IMR-90 (cell line): Measurements from ENCODE around the gene PPM1H. TPM values are rescaled to one million over a fixed set of nuclear protein-coding genes. Genes with fewer than 3 reads are reported as not detected.
A peak's percentile ranks its signal among the peaks of the same experiment; 100 is the strongest.

Experiments
- ATAC-seq: fragments of 200-7000 bp; cut with Tn5 transposase; 2 replicates; pipeline ENCODE4 v1.9.1; 2020; ENCODE audit warnings: low read depth, mild to moderate bottlenecking, moderate library complexity
- BruUV-seq: library from RNA; stranded (reverse); fragments of 400-500 nt; replicated peaks from 2 replicates; lab custom pipeline; 2021; lab: Mats Ljungman, UMichigan
- CTCF ChIA-PET: fragments of 300-600 bp; formaldehyde crosslinking; extraction: SDS; loops from one replicate; lab custom pipeline; 2021; ENCODE audit warnings: antibody characterized with exemption; lab: Yijun Ruan, JAX
- POLR2A ChIA-PET: fragments of 300-600 bp; sonication (Branson Sonifier 250); formaldehyde crosslinking; loops from one replicate; lab custom pipeline; 2022; ENCODE audit warnings: antibody characterized with exemption; ENCODE audit not compliant: unreplicated experiment; lab: Charles Lee
- DNase-seq: peaks from one replicate; pipeline ENCODE4 v3.0.0; 2013
- H2AFZ ChIP-seq: replicated peaks from 2 replicates; pipeline ENCODE3; 2013; ENCODE audit warnings: low read length, mild to moderate bottlenecking; ENCODE audit not compliant: poor library complexity
- H2AK5ac ChIP-seq: 2 replicates; pipeline ENCODE4 v1.6.1; 2013; ENCODE audit warnings: low read depth, low read length, inconsistent platforms
- H2AK9ac ChIP-seq: replicated peaks from 2 replicates; pipeline ENCODE3; 2013; ENCODE audit warnings: mild to moderate bottlenecking, low read depth, low read length, moderate library complexity; ENCODE audit not compliant: poor library complexity
- H2BK120ac ChIP-seq: 2 replicates; pipeline ENCODE4 v1.6.1; 2013; ENCODE audit warnings: low read depth, low read length, inconsistent platforms
- H2BK15ac ChIP-seq: 3 replicates; pipeline ENCODE4 v1.6.1; 2013; ENCODE audit warnings: low read depth, low read length, inconsistent platforms
- H2BK20ac ChIP-seq: 2 replicates; pipeline ENCODE4 v1.6.1; 2013; ENCODE audit warnings: low read depth, mild to moderate bottlenecking, inconsistent platforms, low read length, moderate library complexity
- H2BK5ac ChIP-seq: 2 replicates; pipeline ENCODE4 v1.6.1; 2013; ENCODE audit warnings: mild to moderate bottlenecking, low read depth, low read length, inconsistent platforms; ENCODE audit not compliant: poor library complexity, severe bottlenecking
- H3K14ac ChIP-seq: replicated peaks from 2 replicates; pipeline ENCODE4 v1.6.1; 2013; ENCODE audit warnings: low read depth, low read length, inconsistent platforms
- H3K18ac ChIP-seq: 2 replicates; pipeline ENCODE4 v1.6.1; 2013; ENCODE audit warnings: low read depth, low read length, control low read depth
- H3K23ac ChIP-seq: 2 replicates; pipeline ENCODE4 v1.6.1; 2013; ENCODE audit warnings: low read depth, low read length, inconsistent platforms
- H3K27ac ChIP-seq: 2 replicates; pipeline ENCODE4 v1.5.1; 2013; ENCODE audit warnings: mild to moderate bottlenecking, control low read depth, low read length; ENCODE audit not compliant: insufficient read depth
- H3K27me3 ChIP-seq: 2 replicates; pipeline ENCODE4 v1.6.1; 2013; ENCODE audit warnings: low read length; ENCODE audit not compliant: control insufficient read depth, insufficient read depth
- H3K36me3 ChIP-seq: 2 replicates; pipeline ENCODE4 v1.6.1; 2013; ENCODE audit warnings: low read length, mixed read lengths; ENCODE audit not compliant: control insufficient read depth, insufficient read depth
- H3K4ac ChIP-seq: 2 replicates; pipeline ENCODE4 v1.6.1; 2013; ENCODE audit warnings: low read depth, low read length, inconsistent platforms
- H3K4me1 ChIP-seq: 2 replicates; pipeline ENCODE4 v1.6.1; 2013; ENCODE audit warnings: low read length, mixed read lengths; ENCODE audit not compliant: control insufficient read depth, insufficient read depth
- H3K4me2 ChIP-seq: 2 replicates; pipeline ENCODE4 v1.6.1; 2013; ENCODE audit warnings: low read depth, mild to moderate bottlenecking, control low read depth, low read length, moderate library complexity
- H3K4me3 ChIP-seq: 2 replicates; pipeline ENCODE4 v1.5.1; 2013; ENCODE audit warnings: low read depth, mild to moderate bottlenecking, control low read depth, low read length, moderate library complexity; ENCODE audit not compliant: insufficient read depth
- H3K56ac ChIP-seq: 2 replicates; pipeline ENCODE4 v1.6.1; 2013; ENCODE audit warnings: low read length, inconsistent platforms; ENCODE audit not compliant: insufficient read depth; ENCODE audit errors: extremely low read depth
- H3K79me1 ChIP-seq, 2 experiments: 2 replicates each; pipeline ENCODE4 v1.6.1; 2013; ENCODE audit warnings: low read length in 2 of 2, inconsistent platforms in 1 of 2, low read depth in 1 of 2
- H3K9ac ChIP-seq: 2 replicates; pipeline ENCODE4 v1.6.1; 2013; ENCODE audit warnings: low read depth, low read length, control low read depth
- H3K9me1 ChIP-seq: 2 replicates; pipeline ENCODE4 v1.6.1; 2013; ENCODE audit warnings: low read length, inconsistent platforms; ENCODE audit not compliant: insufficient read depth
- H3K9me3 ChIP-seq: 2 replicates; pipeline ENCODE4 v1.6.1; 2013; ENCODE audit warnings: low read length; ENCODE audit not compliant: control insufficient read depth, insufficient read depth
- H4K20me1 ChIP-seq: 2 replicates; pipeline ENCODE4 v1.6.1; 2013; ENCODE audit warnings: low read length, inconsistent platforms; ENCODE audit not compliant: insufficient read depth
- H4K5ac ChIP-seq: 2 replicates; pipeline ENCODE4 v1.6.1; 2013; ENCODE audit warnings: mild to moderate bottlenecking, low read depth, low read length, control low read depth
- H4K8ac ChIP-seq, 2 experiments: 2 replicates each; pipeline ENCODE4 v1.6.1; 2013; ENCODE audit warnings: low read depth in 2 of 2, low read length in 2 of 2, control low read depth in 1 of 2, inconsistent platforms in 1 of 2
- H4K91ac ChIP-seq: 2 replicates; pipeline ENCODE4 v1.6.1; 2013; ENCODE audit warnings: low read depth, low read length, inconsistent platforms; ENCODE audit not compliant: insufficient read depth
- MXI1 ChIP-seq: IDR thresholded peaks from 2 replicates; pipeline ENCODE4 v1.6.1; 2012; ENCODE audit warnings: low read depth, mild to moderate bottlenecking, low read length, moderate library complexity, borderline replicate concordance
- NFE2L2 ChIP-seq: fragments of 150-350 bp; IDR thresholded peaks from 2 replicates; pipeline ENCODE4 v1.6.1; 2016; ENCODE audit warnings: low read depth, mild to moderate bottlenecking, low read length
- RAD21 ChIP-seq: IDR thresholded peaks from 2 replicates; pipeline ENCODE4 v1.6.1; 2012; ENCODE audit warnings: low read length, improper control_type of control experiment
- RFX5 ChIP-seq: IDR thresholded peaks from 2 replicates; pipeline ENCODE4 v1.8.0; 2012; ENCODE audit warnings: low read depth, mild to moderate bottlenecking, low read length, moderate library complexity
- WGBS, 2 experiments: methylation state at CpG; one replicate each; pipeline versions ENCODE4 v1.1.5 to v1.1.7; 2013; ENCODE audit warnings: missing lambda C conversion rate in 2 of 2; ENCODE audit not compliant: insufficient read length in 1 of 2; ENCODE audit errors: extremely low coverage in 2 of 2; 5-methylcytosine and 5-hydroxymethylcytosine counted together
- dilution Hi-C: fragments of 300-500 bp; cut with HindIII; formaldehyde crosslinking; loops from one replicate; pipeline ENCODE4 v1.14.3; 2018; ENCODE audit warnings: low sequenced_read_pairs; ENCODE audit not compliant: unreplicated experiment
- in situ Hi-C: fragments of 300-500 bp; cut with MboI; formaldehyde crosslinking; loops from 3 replicates; pipeline ENCODE4 v1.14.3; 2019; ENCODE audit warnings: low sequenced_read_pairs, inconsistent platforms, mixed read lengths
- intact Hi-C: fragments of 100-400 bp; cut with micrococcal nuclease; formaldehyde crosslinking; loops from 2 replicates; pipeline ENCODE4 v1.10.0; 2022
- polyA plus RNA-seq, 3 experiments: library from polyadenylated mRNA; depleted of rRNA; stranded (reverse); fragments of >200 nt; gene quantifications; 2 replicates each; pipeline ENCODE4 v1.2.3, GENCODE V29; 2012; ENCODE audit warnings: low replicate concordance in 1 of 3
- total RNA-seq: library from RNA; depleted of rRNA; stranded (reverse); fragments of >200 nt; gene quantifications from 2 replicates; pipeline ENCODE4 v1.2.3, GENCODE V29; 2012
- TF ChIP-seq, protein P1 (sequence below): conservative IDR thresholded peaks from 2 replicates; pipeline ENCODE4 v1.5.1; 2012; ENCODE audit warnings: mild to moderate bottlenecking, low read depth, low read length, improper control_type of control experiment

Gene PPM1H
- total and polyA plus RNA-seq, 2 of the 4 experiments (the other 2 are of a cell fraction): 0.14 to 0.18 TPM

DNA sequence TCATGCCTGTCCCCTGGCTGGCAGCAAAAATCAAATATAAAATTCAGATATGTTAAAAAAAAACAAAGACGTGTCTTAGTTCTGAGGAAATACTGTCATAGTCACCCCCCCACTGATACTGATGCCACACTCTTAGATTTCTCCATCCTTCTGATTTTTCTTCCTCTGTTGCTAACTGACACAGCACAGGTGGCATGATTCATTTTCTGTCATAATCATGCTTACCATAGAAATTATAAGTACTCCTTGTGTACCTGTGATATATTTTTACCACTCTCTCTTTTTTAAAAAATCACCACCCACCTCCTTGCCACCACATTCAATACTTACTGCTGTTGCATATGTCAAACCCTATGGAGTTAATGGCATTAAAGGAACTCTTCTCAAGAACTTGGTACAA, 209.2 kb downstream of the PPM1H start:
- Histone ChIP-seq H2BK5ac (no peak overlapping the region), H3K18ac (0 out of 2 replicates have a peak overlapping the region, but pooled peaks have one; percentile 55), H2AK9ac (no peak overlapping the region), H3K4ac (peak overlapping the region; percentile 33; the same call in 1 of the 2 replicates), H3K27me3 (no peaks in the 10 kb centered on the region), H3K4me1 (peaks cover 20% of the 10 kb centered on the region), H2BK120ac (peak overlapping the region; percentile 93), H3K9ac (no peak overlapping the region), H3K27ac (no peak overlapping the region), H2AFZ (no peak overlapping the region), H3K4me3 (no peak overlapping the region), H2AK5ac (no peak overlapping the region; the same call in 1 of the 2 replicates), H4K20me1 (no peaks in the 10 kb centered on the region), H3K14ac (no peak overlapping the region), H4K5ac (no peak overlapping the region), H3K23ac (no peak overlapping the region), H4K91ac (peak overlapping the region; percentile 36; the same call in 1 of the 2 replicates), H3K9me1 (peaks cover 20% of the 10 kb centered on the region), H4K8ac (no peak overlapping the region), H3K4me2 (no peak overlapping the region), H3K9me3 (no peaks in the 10 kb centered on the region), H3K79me1 (peaks cover 0 to 5% of the 10 kb centered on the region in 2 experiments; a peak in 1 of 4 replicates), H2BK15ac (peak overlapping the region; percentile 42; the same call in 2 of the 3 replicates), H3K56ac (no peak overlapping the region), H3K36me3 (no peaks in the 10 kb centered on the region), H2BK20ac (peak overlapping the region; percentile 50; the same call in 1 of the 2 replicates)
- in situ Hi-C loops (no loop called here), intact Hi-C loops (loop anchor here (2.0 kb wide), 1 partner anchor 95 kb away; no protein-coding TSS in a partner anchor), dilution Hi-C loops (no loop called here)
- WGBS, 2 experiments: no CpG with 5 or more reads among the region's 1 CpG
- CTCF ChIA-PET: no interaction called here
- TF ChIP-seq, protein P1, sequence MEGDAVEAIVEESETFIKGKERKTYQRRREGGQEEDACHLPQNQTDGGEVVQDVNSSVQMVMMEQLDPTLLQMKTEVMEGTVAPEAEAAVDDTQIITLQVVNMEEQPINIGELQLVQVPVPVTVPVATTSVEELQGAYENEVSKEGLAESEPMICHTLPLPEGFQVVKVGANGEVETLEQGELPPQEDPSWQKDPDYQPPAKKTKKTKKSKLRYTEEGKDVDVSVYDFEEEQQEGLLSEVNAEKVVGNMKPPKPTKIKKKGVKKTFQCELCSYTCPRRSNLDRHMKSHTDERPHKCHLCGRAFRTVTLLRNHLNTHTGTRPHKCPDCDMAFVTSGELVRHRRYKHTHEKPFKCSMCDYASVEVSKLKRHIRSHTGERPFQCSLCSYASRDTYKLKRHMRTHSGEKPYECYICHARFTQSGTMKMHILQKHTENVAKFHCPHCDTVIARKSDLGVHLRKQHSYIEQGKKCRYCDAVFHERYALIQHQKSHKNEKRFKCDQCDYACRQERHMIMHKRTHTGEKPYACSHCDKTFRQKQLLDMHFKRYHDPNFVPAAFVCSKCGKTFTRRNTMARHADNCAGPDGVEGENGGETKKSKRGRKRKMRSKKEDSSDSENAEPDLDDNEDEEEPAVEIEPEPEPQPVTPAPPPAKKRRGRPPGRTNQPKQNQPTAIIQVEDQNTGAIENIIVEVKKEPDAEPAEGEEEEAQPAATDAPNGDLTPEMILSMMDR: no peak
- TF ChIP-seq NFE2L2 (no peak), MXI1 (no peak), RFX5 (no peak), RAD21 (no peak)
- BruUV-seq: no TSS peak
- no peak for DNase-seq
- POLR2A ChIA-PET: no interaction called here
- no peak for ATAC-seq
